ENCODE measurements around the gene GOLGA8Q. TPM values are rescaled to one million over a fixed set of nuclear protein-coding genes. Genes with fewer than 3 reads are reported as not detected.
"Not testable (repeated sequence)": the region's sequence is repeated elsewhere in the genome, so short reads cannot be mapped to it uniquely, and the experiment has no call there.

The GOLGA8Q gene

GRCh38 chr15:30598953-30599352, 47.1 kb downstream of the GOLGA8Q start:
- DNase-seq; H4K8ac ChIP-seq (ENCODE audit: low read depth, low read length); H3K36me3 ChIP-seq (ENCODE audit: control insufficient read depth, insufficient read depth, low read length); H3K18ac ChIP-seq (ENCODE audit: low read length); H3K79me1 ChIP-seq (ENCODE audit: low read length); H3K27me3 ChIP-seq (ENCODE audit: insufficient read depth, low read length, poor library complexity); H3K9ac ChIP-seq (ENCODE audit: low read length); H3K4me1 ChIP-seq (ENCODE audit: control insufficient read depth, low read depth, low read length); H3K56ac ChIP-seq (ENCODE audit: low read length); H3K4me3 ChIP-seq (ENCODE audit: low read length); H3K27ac ChIP-seq (ENCODE audit: low read depth, low read length); H3K23ac ChIP-seq (ENCODE audit: low read length); H2BK120ac ChIP-seq (ENCODE audit: low read depth, low read length); H3K4me2 ChIP-seq (ENCODE audit: low read length); H2BK15ac ChIP-seq (replicated peaks; ENCODE audit: low read depth); H3K4ac ChIP-seq (ENCODE audit: low read depth, low read length); H3K79me2 ChIP-seq (ENCODE audit: control insufficient read depth, insufficient read depth, low read length); H2AK5ac ChIP-seq (ENCODE audit: low read length); H4K5ac ChIP-seq (ENCODE audit: low read length); H2BK5ac ChIP-seq (ENCODE audit: low read length): not testable (repeated sequence)
- no CpG with 5 or more reads among the region's 2 CpGs for WGBS (ENCODE audit: extremely low coverage, insufficient coverage, low lambda C conversion rate)

DNA sequence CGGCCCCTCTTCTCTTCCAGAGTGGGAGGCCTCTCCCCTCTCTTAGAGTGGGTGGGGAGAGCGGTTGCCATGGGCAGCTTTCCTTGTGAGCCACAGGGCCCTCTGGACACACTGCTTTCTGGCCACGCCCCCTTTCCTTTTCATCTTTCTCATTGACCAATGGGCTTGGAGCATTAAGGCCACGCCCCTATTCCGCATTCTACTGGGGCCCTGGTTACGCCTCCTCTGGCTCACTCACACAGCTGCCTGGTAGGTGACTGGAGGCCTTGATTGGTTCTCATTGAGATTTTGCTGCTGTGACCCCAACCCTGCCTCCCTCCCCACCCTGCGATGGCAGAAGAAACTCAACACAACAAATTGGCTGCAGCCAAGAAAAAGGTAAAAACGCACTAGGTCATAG, 51.9 kb downstream of the GOLGA8Q start, which contains the start of gene GOLGA8H:
TSS of gene GOLGA8H (plus strand) at position 233 of the 400 bp plus-strand sequence. CDS start at position 331, 98 bp downstream.
- not testable (repeated sequence) for H3K4me3 ChIP-seq (ENCODE audit: low read length); DNase-seq; H3K36me3 ChIP-seq (ENCODE audit: control insufficient read depth, insufficient read depth, low read length); H2BK15ac ChIP-seq (replicated peaks; ENCODE audit: low read depth); H2BK120ac ChIP-seq (ENCODE audit: low read depth, low read length); H3K79me2 ChIP-seq (ENCODE audit: control insufficient read depth, insufficient read depth, low read length); H3K27me3 ChIP-seq (ENCODE audit: insufficient read depth, low read length, poor library complexity); H4K8ac ChIP-seq (ENCODE audit: low read depth, low read length); H4K5ac ChIP-seq (ENCODE audit: low read length); H3K27ac ChIP-seq (ENCODE audit: low read depth, low read length); H3K79me1 ChIP-seq (ENCODE audit: low read length); H3K9ac ChIP-seq (ENCODE audit: low read length); H3K4ac ChIP-seq (ENCODE audit: low read depth, low read length); H3K56ac ChIP-seq (ENCODE audit: low read length); H2BK5ac ChIP-seq (ENCODE audit: low read length); H3K18ac ChIP-seq (ENCODE audit: low read length); H3K23ac ChIP-seq (ENCODE audit: low read length); H2AK5ac ChIP-seq (ENCODE audit: low read length); H3K4me2 ChIP-seq (ENCODE audit: low read length); H3K4me1 ChIP-seq (ENCODE audit: control insufficient read depth, low read depth, low read length)
- WGBS (ENCODE audit: extremely low coverage, insufficient coverage, low lambda C conversion rate) = no CpG with 5 or more reads among the region's 8 CpGs

Small RNAs within 50 kb of the gene (small RNA-seq; reads per million reads assigned to genes)
- not detected for gene RF00096 (ENCODE audit: insufficient read depth)
- not detected for gene RN7SL796P (ENCODE audit: insufficient read depth)
